Measurements from ENCODE around the gene PAPSS2.

GRCh38 chr10:87721781-87722180 is 62.1 kb downstream of the PAPSS2 start:
- TF ChIP-seq CTCF (IDR thresholded peaks at IDR 0.05; ENCODE audit: insufficient read depth, low read length, poor library complexity, severe bottlenecking) (no peak), EZH2phosphoT487 (conservative IDR thresholded peaks at IDR 0.05; ENCODE audit: low read length) (no peak)

Data from SU-DHL-6 (cell line).